Measurements from ENCODE around the gene COL26A1.
"Not testable (repeated sequence)": the region's sequence is repeated elsewhere in the genome, so short reads cannot be mapped to it uniquely, and the experiment has no call there.

COL26A1 gene

DNA sequence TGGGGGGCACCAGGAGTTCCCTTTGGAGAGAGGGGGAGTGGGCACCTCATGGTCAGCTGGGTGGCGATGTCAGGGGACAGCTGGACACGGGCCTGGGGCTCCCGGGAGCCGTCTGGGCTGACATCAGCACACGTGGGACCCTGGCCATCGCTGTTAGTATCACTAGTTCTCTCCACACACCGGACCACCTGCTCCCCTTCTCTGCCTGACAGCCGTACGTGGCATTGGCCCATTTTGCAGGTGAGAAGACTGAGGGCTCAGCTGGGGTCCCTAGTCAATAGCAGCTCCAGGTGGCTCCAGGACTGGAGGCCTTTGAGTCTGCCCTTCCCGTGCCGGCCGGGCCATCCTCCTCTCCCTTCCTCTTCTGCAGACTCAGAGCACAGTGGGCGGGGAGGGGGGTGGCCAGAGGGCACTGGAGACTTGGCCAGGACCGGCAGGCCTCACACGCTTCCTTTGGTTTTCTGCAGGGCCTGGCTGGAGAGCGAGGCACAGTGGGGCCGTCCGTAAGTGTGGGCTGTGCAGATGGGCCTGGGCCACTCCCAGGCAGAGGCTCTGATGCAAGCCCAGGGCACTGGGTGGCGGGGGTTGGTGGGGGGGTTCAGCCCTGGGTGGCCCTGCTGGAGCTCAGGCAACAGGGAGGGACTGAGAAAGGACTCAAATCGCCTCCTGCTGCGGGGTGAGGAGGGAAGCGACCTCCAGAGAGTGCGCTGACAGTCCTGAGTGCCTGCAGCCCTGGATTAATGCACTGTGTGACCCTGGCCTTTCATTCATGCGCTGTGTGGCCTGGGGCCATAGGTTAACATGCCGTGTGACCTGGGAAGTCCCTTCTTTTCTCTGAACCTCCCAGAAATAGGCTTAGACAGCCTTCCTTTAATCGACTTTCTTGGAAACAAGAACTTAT is 188.2 kb downstream of the COL26A1 start:
- no peak for DNase-seq

- no peak for DNase-seq
Measured at GRCh38 chr7:101553018-101553770, 190.5 kb downstream of the COL26A1 start.

DNA sequence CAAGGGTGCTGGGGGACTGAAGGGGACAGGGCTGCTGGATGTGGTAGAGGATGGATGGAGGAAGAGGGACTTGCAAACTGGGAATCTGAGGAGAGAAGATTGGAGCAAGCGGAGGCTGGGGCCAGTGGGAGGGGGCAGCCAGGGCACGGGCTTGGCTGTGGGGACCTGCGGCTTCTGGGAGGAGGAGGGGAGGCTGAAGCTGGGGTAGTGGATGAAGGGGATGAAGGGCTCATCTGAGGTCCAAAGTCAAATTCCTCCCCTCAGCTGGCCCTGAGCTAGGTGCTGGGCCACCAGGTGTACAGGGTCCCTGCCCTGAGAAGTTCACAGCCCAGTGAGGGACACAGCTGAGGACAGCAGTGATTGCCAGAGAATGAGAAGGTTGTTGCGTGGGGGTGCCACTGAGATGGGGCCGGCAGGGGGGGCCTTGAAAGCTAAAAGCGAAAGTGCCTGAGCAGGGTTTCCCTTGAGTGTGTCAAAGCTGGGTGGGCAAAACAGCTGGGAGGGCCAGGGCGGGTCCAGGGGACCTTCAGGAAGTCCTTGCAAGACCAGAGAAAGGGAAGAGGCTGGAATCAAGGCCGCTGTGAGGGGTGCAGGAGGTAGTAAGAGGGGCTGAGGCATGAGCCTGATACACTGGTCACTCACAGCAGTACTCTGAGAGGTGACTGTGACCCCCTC is 191.2 kb downstream of the COL26A1 start:
- no peak for DNase-seq

- no peak for DNase-seq
Measured at GRCh38 chr7:101554584-101555268, 192.1 kb downstream of the COL26A1 start.

DNA sequence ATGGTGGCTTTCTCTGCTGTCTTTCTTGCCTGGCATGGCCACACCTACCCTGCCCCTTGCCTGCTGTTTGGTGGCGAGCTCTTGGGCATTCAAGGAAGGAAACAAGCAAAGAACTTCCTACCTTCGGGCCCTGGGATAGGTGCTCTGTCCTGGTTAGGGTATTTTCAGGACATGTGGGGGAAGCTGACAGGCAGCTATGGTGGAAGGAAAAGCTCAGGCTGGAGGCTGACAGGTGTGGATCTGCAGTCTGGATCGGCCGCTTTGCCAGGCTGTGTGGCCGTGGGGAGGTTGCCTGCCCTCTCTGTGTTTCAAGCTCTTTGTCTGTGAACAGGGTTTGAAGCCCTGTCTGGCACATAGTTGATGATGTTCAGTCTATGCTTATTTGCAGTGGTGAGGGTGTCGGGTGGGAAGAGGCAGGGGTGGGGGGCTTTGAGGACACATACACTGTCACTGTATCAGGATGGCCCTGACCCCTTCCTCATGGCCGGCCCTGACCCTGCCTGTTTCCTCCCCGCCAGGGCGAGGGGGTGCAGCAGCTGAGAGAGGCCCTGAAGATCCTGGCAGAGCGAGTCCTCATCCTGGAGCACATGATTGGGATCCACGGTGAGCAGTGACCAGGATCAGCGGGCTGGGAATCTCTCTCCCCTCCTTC is 192.7 kb downstream of the COL26A1 start:
- DNase-seq: no peak

GRCh38 chr7:101555921-101556275 is 193.2 kb downstream of the COL26A1 start:
- DNase-seq: no peak

- DNase-seq: no peak
Measured at GRCh38 chr7:101556453-101556968, 193.8 kb downstream of the COL26A1 start.

GRCh38 chr7:101557421-101557820 is 194.7 kb downstream of the COL26A1 start:
- DNase-seq: no peak

- no peak for DNase-seq
Measured at GRCh38 chr7:101557978-101558741, 195.5 kb downstream of the COL26A1 start.

- DNase-seq: no peak
Measured at GRCh38 chr7:101558742-101559325, 196.2 kb downstream of the COL26A1 start.

DNA sequence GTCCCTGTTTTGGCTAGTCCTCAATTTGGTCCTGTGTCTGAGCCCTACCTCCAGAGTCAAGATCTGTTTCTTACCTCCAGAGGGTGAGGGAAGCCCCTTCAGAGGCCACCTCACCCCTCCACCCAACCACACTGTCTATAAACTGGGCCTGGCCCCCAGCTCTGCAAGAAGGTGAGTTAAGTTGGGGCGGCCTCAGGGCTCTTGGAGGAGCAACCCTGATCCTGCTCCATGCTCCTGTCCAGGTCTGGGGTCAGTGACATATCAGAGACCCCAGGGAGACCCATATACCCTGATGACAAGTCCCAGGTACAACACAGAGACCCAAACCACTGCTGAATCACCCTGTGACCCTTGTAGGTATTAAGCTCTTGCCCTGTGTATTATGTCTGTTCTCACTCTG is 196.9 kb downstream of the COL26A1 start:
- DNase-seq: no peak

DNA sequence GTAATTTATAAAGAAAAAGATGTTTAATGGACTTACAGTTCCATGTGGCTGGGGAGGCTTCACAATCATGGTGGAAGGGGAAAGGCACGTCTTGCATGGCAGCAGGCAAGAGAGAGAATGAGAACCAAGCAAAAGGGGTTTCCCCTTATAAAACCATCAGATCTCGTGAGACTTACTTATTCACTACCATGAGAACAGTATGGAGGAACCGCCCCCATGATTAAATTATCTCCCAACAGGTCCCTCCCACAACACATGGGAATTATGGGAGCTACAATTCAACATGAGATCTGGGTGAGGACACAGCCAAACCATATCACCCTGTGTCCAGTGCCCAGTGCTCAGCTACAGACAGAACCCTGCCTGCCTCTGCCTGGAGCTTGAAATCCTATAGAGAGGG is 197.3 kb downstream of the COL26A1 start:
- DNase-seq: not testable (repeated sequence)

GRCh38 chr7:101560856-101561255 is 198.2 kb downstream of the COL26A1 start:
- peak in 1 of 51 donors; percentile 14 for DNase-seq

- not testable (repeated sequence) for DNase-seq
Measured at GRCh38 chr7:101561293-101561692, 198.6 kb downstream of the COL26A1 start.

- DNase-seq: no peak
Measured at GRCh38 chr7:101562531-101563197, 200.0 kb downstream of the COL26A1 start.

GRCh38 chr7:101563198-101563901 is 200.7 kb downstream of the COL26A1 start:
- DNase-seq: no peak

- no peak for DNase-seq
Measured at GRCh38 chr7:101563943-101564777, 201.5 kb downstream of the COL26A1 start.

Data from hypothalamus (tissue), 51 donors.